GM12875 (cell line): ENCODE results near the gene FNDC3B.

Experiments used
- H3K4me3 ChIP-seq: one replicate; pipeline ENCODE4 v1.5.1; 2011; ENCODE audit warnings: low read depth, low read length, control low read depth
- TF ChIP-seq, protein P1 (sequence below): IDR thresholded peaks from 2 replicates; pipeline ENCODE4 v1.5.1; 2011; ENCODE audit warnings: low read depth, mild to moderate bottlenecking, control low read depth, inconsistent platforms, low read length, moderate library complexity, borderline replicate concordance; ENCODE audit not compliant: insufficient read depth

FNDC3B gene

DNA sequence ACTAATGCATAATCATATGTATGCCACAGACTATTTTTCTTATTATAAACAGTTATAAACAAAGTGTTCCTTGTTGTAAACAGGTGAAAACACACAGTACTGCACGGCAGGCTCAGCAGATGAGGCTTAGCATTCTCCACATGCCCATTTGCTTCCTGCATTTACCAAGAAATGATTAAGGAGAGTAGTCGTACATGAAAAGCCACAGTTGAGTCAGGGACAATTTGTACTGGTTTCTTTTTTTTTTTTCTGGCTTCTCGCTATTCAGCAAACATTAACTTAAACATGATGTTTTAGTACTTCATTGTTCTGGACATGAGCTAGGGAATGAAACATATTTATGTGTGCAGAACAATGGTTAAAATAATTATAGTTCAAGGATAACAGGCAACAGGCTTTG, 345.5 kb downstream of the FNDC3B start:
- H3K4me3 ChIP-seq, result no peak overlapping the region

DNA sequence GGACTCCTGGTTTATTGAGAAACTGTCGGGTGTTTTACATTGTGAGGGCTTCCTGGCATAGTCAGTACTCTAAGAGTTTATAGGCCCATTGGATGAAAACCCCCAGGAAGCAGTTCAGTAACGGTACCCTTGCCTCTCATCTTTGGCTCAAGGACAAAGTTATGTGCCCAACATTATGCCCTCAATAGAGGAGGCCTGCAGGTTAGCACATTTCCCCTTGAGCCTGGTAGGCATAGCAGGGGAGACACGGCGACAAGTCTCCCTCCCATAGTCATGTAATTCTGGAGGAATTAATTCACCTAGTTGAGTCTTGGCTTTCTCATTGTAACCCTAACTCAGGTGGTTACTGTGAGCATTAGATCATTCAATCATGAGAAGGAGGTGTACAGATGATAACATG, 348.4 kb downstream of the FNDC3B start:
- TF ChIP-seq, protein P1, sequence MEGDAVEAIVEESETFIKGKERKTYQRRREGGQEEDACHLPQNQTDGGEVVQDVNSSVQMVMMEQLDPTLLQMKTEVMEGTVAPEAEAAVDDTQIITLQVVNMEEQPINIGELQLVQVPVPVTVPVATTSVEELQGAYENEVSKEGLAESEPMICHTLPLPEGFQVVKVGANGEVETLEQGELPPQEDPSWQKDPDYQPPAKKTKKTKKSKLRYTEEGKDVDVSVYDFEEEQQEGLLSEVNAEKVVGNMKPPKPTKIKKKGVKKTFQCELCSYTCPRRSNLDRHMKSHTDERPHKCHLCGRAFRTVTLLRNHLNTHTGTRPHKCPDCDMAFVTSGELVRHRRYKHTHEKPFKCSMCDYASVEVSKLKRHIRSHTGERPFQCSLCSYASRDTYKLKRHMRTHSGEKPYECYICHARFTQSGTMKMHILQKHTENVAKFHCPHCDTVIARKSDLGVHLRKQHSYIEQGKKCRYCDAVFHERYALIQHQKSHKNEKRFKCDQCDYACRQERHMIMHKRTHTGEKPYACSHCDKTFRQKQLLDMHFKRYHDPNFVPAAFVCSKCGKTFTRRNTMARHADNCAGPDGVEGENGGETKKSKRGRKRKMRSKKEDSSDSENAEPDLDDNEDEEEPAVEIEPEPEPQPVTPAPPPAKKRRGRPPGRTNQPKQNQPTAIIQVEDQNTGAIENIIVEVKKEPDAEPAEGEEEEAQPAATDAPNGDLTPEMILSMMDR, result no peak
- no peak overlapping the region for H3K4me3 ChIP-seq

More for the DNA sequence above, 345.5 kb downstream of the FNDC3B start:
- TF ChIP-seq, protein P1, result no peak

DNA sequence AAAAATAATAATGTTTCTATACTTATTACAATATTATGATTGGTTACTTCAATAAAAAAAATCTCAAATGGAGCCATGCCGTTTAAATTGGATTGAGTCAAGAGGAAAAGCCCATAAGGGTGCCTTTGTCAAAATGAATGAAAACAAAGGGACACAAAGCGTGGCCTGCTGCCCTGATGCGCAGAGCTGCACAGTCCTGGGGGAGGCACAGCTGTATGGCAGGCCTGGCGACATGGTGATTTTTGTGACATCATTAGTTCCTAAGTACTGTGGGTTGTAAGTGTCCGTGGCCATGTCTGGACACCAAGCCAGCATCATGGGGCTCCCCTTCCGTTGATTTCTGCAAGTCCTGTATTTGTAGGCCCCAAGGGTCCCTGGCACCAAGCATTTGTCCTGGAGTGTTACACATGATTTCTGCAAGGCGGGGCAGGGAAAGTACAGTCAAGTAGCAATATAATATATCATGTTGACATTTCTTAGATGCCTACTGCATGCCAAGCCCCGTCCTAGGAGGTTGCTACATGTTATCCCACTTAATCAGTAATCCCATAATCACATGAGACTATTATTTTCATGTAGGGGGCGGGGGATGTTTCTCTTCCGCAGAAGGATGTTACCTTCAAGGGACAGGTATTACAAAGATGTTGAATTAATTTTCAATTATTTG, 349.2 kb downstream of the FNDC3B start:
- TF ChIP-seq, protein P1, result no peak
- H3K4me3 ChIP-seq, result no peak overlapping the region

DNA sequence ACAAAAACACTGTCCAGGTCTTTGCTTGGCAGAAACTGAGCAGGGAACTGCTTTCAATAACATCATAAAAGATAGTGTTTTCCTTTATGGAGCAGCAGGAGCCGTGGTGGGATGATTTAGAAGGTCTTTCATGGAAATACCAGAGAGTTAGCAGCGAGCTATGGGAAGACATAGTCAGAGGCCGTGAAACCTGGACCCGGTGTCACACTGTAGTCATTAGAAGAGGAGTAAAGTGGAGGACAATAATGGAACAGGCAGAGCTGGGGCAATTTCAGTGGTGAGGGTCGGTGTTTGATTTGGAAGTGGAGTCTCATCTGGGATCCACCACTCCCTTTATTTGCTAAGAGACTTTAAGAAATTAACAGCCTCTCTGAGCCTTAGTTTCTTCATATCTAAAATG, 351.4 kb downstream of the FNDC3B start:
- TF ChIP-seq, protein P1, result no peak
- no peak overlapping the region for H3K4me3 ChIP-seq

DNA sequence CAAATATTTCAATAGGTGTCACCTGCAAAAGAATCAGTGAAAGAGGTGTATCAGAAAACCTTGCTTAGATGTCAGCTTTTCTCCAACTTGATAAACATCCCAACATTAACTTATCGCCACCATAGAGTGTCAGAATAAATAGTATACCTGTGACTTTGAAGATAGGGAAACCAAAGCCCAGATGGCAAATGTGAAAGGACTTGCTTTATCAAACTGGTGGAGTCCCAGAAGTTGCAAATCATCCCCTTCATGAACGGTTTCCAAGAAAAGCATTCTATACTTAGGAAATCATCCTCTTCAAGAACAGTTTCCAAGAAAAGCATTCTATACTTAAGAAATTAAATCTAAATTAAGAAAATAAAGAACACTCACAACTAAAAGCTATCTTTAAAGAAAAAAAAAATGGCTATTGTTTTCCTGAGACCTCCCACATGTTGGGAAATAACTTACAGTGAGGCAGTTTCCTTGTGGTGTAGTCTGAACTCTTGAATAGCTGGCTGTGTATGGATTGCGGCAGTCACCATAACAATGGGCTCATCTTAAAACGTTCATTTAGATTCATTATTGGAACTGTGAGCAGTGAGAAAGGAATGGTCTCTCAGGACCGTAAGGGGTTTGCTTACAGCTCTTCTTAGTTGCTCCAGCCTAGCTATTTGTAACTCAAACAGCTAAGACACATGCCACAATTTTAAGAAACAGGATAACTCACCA, 352.4 kb downstream of the FNDC3B start:
- no peak overlapping the region for H3K4me3 ChIP-seq
- TF ChIP-seq, protein P1, result no peak

DNA sequence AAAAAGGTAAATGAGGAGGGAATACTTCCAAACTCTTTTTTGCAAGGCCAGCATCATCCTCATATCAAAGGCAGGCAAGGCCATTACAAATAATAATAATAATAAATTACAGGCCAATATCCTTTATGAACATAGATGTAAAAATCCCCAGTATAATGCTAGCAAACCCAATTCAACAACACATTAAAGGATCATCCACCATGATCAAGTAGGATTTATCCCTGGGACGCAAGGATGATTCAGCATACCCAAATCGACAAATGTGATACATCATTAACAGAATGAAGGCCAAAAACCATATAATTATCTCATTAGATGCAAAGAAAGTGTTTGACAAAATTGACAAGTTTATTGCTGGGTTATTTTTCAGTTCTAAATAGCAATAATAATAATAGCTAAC, 355.3 kb downstream of the FNDC3B start:
- no peak overlapping the region for H3K4me3 ChIP-seq
- TF ChIP-seq, protein P1, result no peak

DNA sequence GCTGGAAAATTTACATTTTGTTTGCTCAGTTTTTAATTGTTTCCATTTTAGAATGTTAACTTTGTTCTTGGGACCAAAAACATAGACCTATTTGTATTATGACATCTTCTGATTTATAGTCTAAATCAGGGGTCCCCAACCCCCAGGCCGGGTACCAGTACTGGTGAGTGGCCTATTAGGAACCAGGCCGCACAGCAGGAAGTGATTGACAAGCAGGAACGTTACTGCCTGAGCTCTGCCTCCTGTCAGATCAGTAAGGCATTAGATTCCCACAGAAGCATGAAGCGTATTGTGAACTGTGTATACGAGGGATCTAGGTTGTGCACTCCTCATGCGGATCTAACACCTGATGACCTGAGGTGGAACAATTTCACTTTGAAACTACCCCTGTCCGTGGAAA, 357.0 kb downstream of the FNDC3B start:
- TF ChIP-seq, protein P1, result no peak
- no peak overlapping the region for H3K4me3 ChIP-seq
